A549 treated with Mapracorat at 1 μM for 4 hours (cell line): ENCODE results near the gene OR7D2. TPM values are rescaled to one million over a fixed set of nuclear protein-coding genes. Genes with fewer than 3 reads are reported as not detected.

Experiments used
- total RNA-seq: library from RNA; stranded (reverse); fragments of 200-300 nt; extraction: Qiagen RNA extraction; gene quantifications from 5 replicates; pipeline ENCODE4 v1.2.3, GENCODE V29; 2022

The OR7D2 gene
- not detected in 5 replicates for total RNA-seq

GRCh38 chr19:9178901-9179300 lies at the start of gene OR7D2:
TSS of gene OR7D2 (plus strand) at chr19:9178979. CDS start at chr19:9185782, 6,803 bp downstream.

GRCh38 chr19:9140159-9140874 lies 38.5 kb upstream of the OR7D2 start, which contains the start of gene ZNF317:
TSS of gene ZNF317 (plus strand) at chr19:9140397. CDS start at chr19:9156017, 15,620 bp downstream.

GRCh38 chr19:9219489-9219888 lies 40.7 kb downstream of the OR7D2 start, which contains the start of gene OR7D4:
TSS of gene OR7D4 (minus strand) at chr19:9219589. CDS start at chr19:9214837, 4,752 bp downstream.

Other genes starting within 250 kb of the OR7D2 start
- gene MUC16, start 168.6 kb upstream of the OR7D2 start, total RNA-seq = 0.02 to 0.13 TPM (median 0.05 TPM) in 5 replicates
- gene OR1M1, start 91.9 kb upstream of the OR7D2 start, total RNA-seq = not detected in 5 replicates
- not detected in 5 replicates for gene OR7G2, start 71.5 kb upstream of the OR7D2 start, total RNA-seq
- not detected in 5 replicates for gene OR7G1, start 63.2 kb upstream of the OR7D2 start, total RNA-seq
- not detected in 5 replicates for gene OR7G3, start 52.0 kb upstream of the OR7D2 start, total RNA-seq
- gene ZNF317, start 38.6 kb upstream of the OR7D2 start, total RNA-seq = 17.2 to 23.1 TPM (median 18.9 TPM) in 5 replicates
- gene OR7D4, start 40.6 kb downstream of the OR7D2 start, total RNA-seq = not detected in 5 replicates
- gene OR7E24, start 72.0 kb downstream of the OR7D2 start, total RNA-seq = not detected in 5 replicates
- 0.70 to 2.1 TPM (median 1.4 TPM) in 5 replicates for gene ZNF699, start 130.9 kb downstream of the OR7D2 start, total RNA-seq
- 4.4 to 4.9 TPM (median 4.5 TPM) in 5 replicates for gene ZNF559, start 145.2 kb downstream of the OR7D2 start, total RNA-seq
- gene ZNF177, start 184.0 kb downstream of the OR7D2 start, total RNA-seq = 0.30 to 0.76 TPM (median 0.41 TPM) in 5 replicates